Endothelial cell (in vitro differentiated cells): ENCODE data around the gene ILF3. TPM values are rescaled to one million over a fixed set of nuclear protein-coding genes. Genes with fewer than 3 reads are reported as not detected.

Experiments used
- DNase-seq: peaks from one replicate; pipeline ENCODE4 v3.0.0; 2021; ENCODE audit warnings: low spot score
- H3K27ac Mint-ChIP-seq: one replicate; pipeline ENCODE4 v1.8.0; 2021; ENCODE audit warnings: mixed read lengths, inconsistent platforms; ENCODE audit not compliant: unreplicated experiment
- H3K27me3 Mint-ChIP-seq: one replicate; pipeline ENCODE4 v1.8.0; 2021; ENCODE audit warnings: mild to moderate bottlenecking, moderate library complexity, mixed read lengths, inconsistent platforms; ENCODE audit not compliant: unreplicated experiment
- H3K36me3 Mint-ChIP-seq: one replicate; pipeline ENCODE4 v1.8.0; 2021; ENCODE audit warnings: mild to moderate bottlenecking, low read depth, mixed read lengths, inconsistent platforms; ENCODE audit not compliant: unreplicated experiment
- H3K4me1 Mint-ChIP-seq: one replicate; pipeline ENCODE4 v1.8.0; 2021; ENCODE audit warnings: mild to moderate bottlenecking, mixed read lengths, inconsistent platforms; ENCODE audit not compliant: unreplicated experiment
- H3K4me3 Mint-ChIP-seq: one replicate; pipeline ENCODE4 v1.8.0; 2021; ENCODE audit warnings: mild to moderate bottlenecking, mixed read lengths, inconsistent platforms; ENCODE audit not compliant: unreplicated experiment
- H3K9me3 Mint-ChIP-seq: one replicate; pipeline ENCODE4 v1.8.0; 2021; ENCODE audit warnings: mixed read lengths, inconsistent platforms; ENCODE audit not compliant: unreplicated experiment
- CTCF ChIP-seq: fragments of 200-600 bp; sonication (generic); IDR thresholded peaks from one replicate; pipeline ENCODE4 v1.5.0; 2021; ENCODE audit warnings: antibody characterized with exemption; ENCODE audit not compliant: unreplicated experiment
- total RNA-seq: library from RNA; stranded (reverse); fragmentation: NEBNext Ultra II Directional; extraction: Animal tissue kit (Norgen Biotek cat#: 25700); gene quantifications from one replicate; pipeline ENCODE4 v1.2.1, GENCODE V29; 2021; ENCODE audit not compliant: unreplicated experiment

ILF3 gene
- total RNA-seq, 1 donor from 2014 or later = 330 TPM

- TF ChIP-seq CTCF = no peak
- no peak overlapping the region for H3K4me3 Mint-ChIP-seq
- no peak overlapping the region for H3K27ac Mint-ChIP-seq
- H3K36me3 Mint-ChIP-seq = peaks cover 4% of the 10 kb centered on the region
- H3K9me3 Mint-ChIP-seq = no peaks in the 10 kb centered on the region
- H3K4me1 Mint-ChIP-seq = peaks cover 8% of the 10 kb centered on the region
- no peak for DNase-seq
- H3K27me3 Mint-ChIP-seq = peaks cover 4% of the 10 kb centered on the region
These were observed 66.5 kb downstream of the ILF3 start for GRCh38 chr19:10720607-10721125.

- DNase-seq = no peak
- Mint-ChIP-seq H3K27ac (no peak overlapping the region), H3K4me3 (no peak overlapping the region), H3K4me1 (peaks cover 8% of the 10 kb centered on the region), H3K9me3 (no peaks in the 10 kb centered on the region), H3K27me3 (peaks cover 4% of the 10 kb centered on the region), H3K36me3 (peaks cover 16% of the 10 kb centered on the region)
- TF ChIP-seq CTCF = no peak
These were observed 69.4 kb downstream of the ILF3 start for GRCh38 chr19:10723591-10723990.

- no peak for TF ChIP-seq CTCF
- DNase-seq = no peak
- Mint-ChIP-seq H3K9me3 (no peaks in the 10 kb centered on the region), H3K27me3 (peaks cover 2% of the 10 kb centered on the region), H3K4me3 (no peak overlapping the region), H3K27ac (no peak overlapping the region), H3K36me3 (peaks cover 12% of the 10 kb centered on the region), H3K4me1 (peaks cover 4% of the 10 kb centered on the region)
These were observed 70.5 kb downstream of the ILF3 start for GRCh38 chr19:10724573-10725071.

DNA sequence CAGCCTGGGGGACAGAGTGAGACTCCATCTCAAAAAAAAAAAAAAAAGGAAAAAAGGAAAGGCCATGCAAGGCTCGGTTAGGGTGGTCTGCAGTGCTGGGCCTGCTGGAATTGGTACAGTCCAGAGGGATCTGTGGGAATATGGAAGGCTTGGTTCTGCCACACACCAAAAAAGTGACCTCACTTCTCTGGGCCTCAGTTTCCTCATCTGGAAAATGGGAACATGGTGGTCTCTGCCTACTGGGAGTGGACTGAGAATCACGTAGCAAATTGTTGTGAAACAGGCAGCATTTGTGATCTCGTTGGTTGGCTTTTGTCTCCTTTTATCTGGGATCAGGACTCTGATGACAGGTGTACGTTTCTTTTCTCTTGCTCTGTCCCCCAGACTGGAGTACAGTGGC, 71.3 kb downstream of the ILF3 start:
- TF ChIP-seq CTCF = no peak
- H3K4me3 Mint-ChIP-seq = no peak overlapping the region
- no peak overlapping the region for H3K27ac Mint-ChIP-seq
- H3K36me3 Mint-ChIP-seq = peaks cover 12% of the 10 kb centered on the region
- no peak for DNase-seq
- no peaks in the 10 kb centered on the region for H3K4me1 Mint-ChIP-seq
- H3K9me3 Mint-ChIP-seq = no peaks in the 10 kb centered on the region
- peaks cover 2% of the 10 kb centered on the region for H3K27me3 Mint-ChIP-seq

GRCh38 chr19:10726268-10726667, 72.1 kb downstream of the ILF3 start:
- Mint-ChIP-seq H3K27me3 (peaks cover 2% of the 10 kb centered on the region), H3K9me3 (no peaks in the 10 kb centered on the region), H3K4me1 (no peaks in the 10 kb centered on the region), H3K36me3 (peaks cover 12% of the 10 kb centered on the region), H3K27ac (no peak overlapping the region), H3K4me3 (no peak overlapping the region)
- DNase-seq = no peak
- no peak for TF ChIP-seq CTCF
